ENCODE measurements around the gene CPNE5. TPM values are rescaled to one million over a fixed set of nuclear protein-coding genes. Genes with fewer than 3 reads are reported as not detected.

Gene CPNE5
- 1 to 10 TPM; 1.2 to 8.5 (median 2.0) TPM for total RNA-seq
- 25.0 TPM for total RNA-seq (2013)

DNA sequence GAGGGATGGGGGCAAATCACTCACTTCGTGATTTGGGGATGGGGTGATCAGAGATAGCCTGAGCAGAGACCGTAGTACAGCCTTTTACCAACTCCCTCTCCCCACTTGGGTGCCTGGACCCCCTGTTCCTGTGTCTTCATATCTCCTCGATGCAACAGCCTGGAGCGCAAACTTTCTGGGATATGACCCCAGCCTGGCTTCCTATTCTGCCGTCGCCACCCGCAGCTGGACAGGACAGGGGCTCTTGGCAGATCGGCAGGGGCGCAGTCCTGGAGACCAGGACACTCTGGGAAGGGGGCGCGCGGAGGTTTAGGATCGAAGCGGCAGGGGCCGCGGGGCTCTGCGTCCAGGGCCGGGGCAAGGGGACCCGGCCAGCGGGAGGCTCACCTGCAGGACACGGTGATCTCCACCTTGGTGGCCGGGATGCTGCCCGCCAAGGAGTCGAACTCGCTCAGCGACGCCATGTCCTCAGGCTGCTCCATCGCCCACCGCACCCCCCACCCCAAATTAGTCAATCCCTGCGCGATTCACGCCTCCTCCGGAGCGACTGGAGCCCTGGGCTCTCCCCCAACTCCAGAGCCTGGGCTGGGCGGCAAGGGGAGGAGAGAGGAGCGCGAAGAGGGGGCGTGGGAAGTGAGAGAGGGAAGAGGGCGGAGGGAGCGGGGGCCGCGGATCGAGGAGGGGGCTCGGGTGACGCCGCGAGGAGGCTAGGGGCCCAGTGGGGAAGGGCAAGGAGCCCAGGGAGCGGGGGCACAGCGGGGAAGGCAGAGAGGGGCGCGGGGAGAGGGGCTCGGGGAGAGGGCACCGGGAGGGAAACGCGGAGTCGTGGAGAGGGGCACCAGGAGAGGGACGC is at the start of gene CPNE5:
Gene CPNE5, minus strand, starts transcription at position 549 of the 853 bp plus-strand sequence. Its CDS starts 67 bp downstream, at position 482.
- Histone ChIP-seq H3K36me3 (ENCODE audit: control insufficient read depth, insufficient read depth, low read length) (no peaks in the 10 kb centered on the region), H3K27me3 (ENCODE audit: control insufficient read depth, insufficient read depth, low read length) (peaks cover 29% of the 10 kb centered on the region), H3K4me3 (ENCODE audit: low read length) (peak within 1 kb of the TSS; percentile 21), H3K27ac (ENCODE audit: low read length) (no peak within 1 kb of the TSS), H3K4me1 (ENCODE audit: control insufficient read depth, insufficient read depth, low read length) (peaks cover 22% of the 10 kb centered on the region), H3K9me3 (ENCODE audit: control insufficient read depth, insufficient read depth, low read length) (no peaks in the 10 kb centered on the region)
- peaks cover 6 to 21% of the 10 kb centered on the region in 2 donors for H3K4me1 Mint-ChIP-seq
- H3K36me3 Mint-ChIP-seq: no peaks in the 10 kb centered on the region
- ATAC-seq (no peak), DNase-seq (no peak)
- H3K27ac Mint-ChIP-seq: peak within 1 kb of the TSS in 1 of 2 donors; percentile 40
- WGBS (ENCODE audit: insufficient coverage): 9% methylated on average over 56 of the region's 57 CpGs
- H3K9me3 Mint-ChIP-seq: no peaks in the 10 kb centered on the region
- H3K27me3 Mint-ChIP-seq (ENCODE audit: low read depth in 2 of 2): peaks cover 35 to 41% of the 10 kb centered on the region in 2 donors
- TF ChIP-seq CTCF (IDR thresholded peaks at IDR 0.05): no peak
- intact Hi-C loops (cut with micrococcal nuclease): no loop called here
- H3K4me3 Mint-ChIP-seq: peak within 1 kb of the TSS; percentile 74

DNA sequence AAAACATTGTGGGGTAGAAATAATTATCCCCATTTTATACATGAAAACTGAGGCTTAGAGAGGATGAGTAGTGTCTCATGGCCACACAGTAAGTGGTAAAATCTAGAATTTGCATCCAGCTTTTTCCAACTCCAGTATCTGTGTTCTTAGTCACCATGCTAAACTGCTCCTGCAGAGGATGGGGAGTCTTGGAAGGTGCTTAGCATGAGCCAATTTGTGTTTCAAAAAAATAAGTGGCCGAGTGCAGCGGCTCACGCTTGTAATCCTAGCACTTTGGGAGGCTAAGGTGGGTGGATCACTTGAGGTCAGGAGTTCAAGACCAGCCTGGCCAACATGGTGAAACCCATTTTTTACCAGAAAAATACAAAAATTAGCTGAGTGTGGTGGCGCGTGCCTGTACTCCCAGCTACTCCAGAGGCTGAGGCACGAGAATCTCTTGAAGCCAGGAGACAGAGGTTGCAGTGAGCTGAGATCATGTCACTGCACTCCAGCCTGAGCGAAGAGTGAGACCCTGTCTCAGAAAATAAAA is 48.9 kb upstream of the CPNE5 start:
- H3K27ac ChIP-seq (ENCODE audit: low read length): no peak overlapping the region
- no peak for ATAC-seq
- no peak for TF ChIP-seq CTCF (IDR thresholded peaks at IDR 0.05)
- no peaks in the 10 kb centered on the region for H3K27me3 ChIP-seq (ENCODE audit: control insufficient read depth, insufficient read depth, low read length)
- H3K27me3 Mint-ChIP-seq (ENCODE audit: low read depth in 2 of 2): no peaks in the 10 kb centered on the region
- peaks cover 7% of the 10 kb centered on the region for H3K4me1 ChIP-seq (ENCODE audit: control insufficient read depth, insufficient read depth, low read length)
- H3K36me3 ChIP-seq (ENCODE audit: control insufficient read depth, insufficient read depth, low read length): peaks cover 3% of the 10 kb centered on the region
- no peaks in the 10 kb centered on the region for H3K9me3 Mint-ChIP-seq
- H3K4me3 Mint-ChIP-seq: no peak overlapping the region
- no peaks in the 10 kb centered on the region for H3K9me3 ChIP-seq (ENCODE audit: control insufficient read depth, insufficient read depth, low read length)
- intact Hi-C loops (cut with micrococcal nuclease): no loop called here
- DNase-seq: no peak
- H3K27ac Mint-ChIP-seq: peak overlapping the region in 1 of 2 donors; percentile 9
- WGBS (ENCODE audit: insufficient coverage): 97% methylated on average over 7 of the region's 7 CpGs
- H3K36me3 Mint-ChIP-seq: no peaks in the 10 kb centered on the region
- no peak overlapping the region for H3K4me3 ChIP-seq (ENCODE audit: low read length)
- peaks cover 28 to 33% of the 10 kb centered on the region in 2 donors for H3K4me1 Mint-ChIP-seq

DNA sequence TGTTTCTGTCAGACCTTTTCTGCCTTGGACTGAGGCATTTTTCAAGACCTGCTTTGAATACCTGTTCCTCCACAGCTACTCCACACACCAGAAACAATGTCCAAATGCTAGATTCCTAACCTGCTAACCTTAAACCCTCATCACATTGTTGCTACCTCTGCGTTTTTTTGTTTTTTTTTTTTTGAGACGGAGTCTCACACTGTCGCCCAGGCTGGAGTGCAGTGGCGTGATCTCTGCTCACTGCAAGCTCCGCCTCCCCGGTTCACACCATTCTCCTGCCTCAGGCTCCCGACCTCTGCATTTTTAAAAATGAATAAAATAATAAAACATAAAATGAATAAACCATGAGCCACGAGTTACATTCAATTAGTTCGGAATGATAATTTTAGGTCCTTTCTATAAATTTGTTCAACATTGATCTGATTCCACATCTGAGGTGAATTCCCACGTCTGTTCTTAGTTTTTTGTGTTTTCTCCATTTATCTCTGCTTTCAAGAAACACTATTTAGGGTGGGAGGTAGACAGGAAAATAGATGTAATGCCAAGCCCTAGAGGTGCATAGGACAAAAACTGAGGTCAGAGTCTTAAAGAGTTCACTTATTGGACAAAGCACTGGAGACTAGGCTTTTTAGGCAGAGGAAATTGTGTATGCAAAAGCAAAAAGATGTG is 47.8 kb upstream of the CPNE5 start:
- intact Hi-C loops (cut with micrococcal nuclease): no loop called here
- no peak overlapping the region for H3K27ac ChIP-seq (ENCODE audit: low read length)

More for the DNA sequence above, 47.8 kb upstream of the CPNE5 start:
- H3K27me3 ChIP-seq (ENCODE audit: control insufficient read depth, insufficient read depth, low read length): no peaks in the 10 kb centered on the region
- Mint-ChIP-seq H3K27ac (peak overlapping the region; percentile 89 to 91), H3K4me3 (peak overlapping the region; percentile 93), H3K36me3 (no peaks in the 10 kb centered on the region), H3K27me3 (ENCODE audit: low read depth in 2 of 2) (no peaks in the 10 kb centered on the region), H3K4me1 (peaks cover 28 to 33% of the 10 kb centered on the region in 2 donors), H3K9me3 (no peaks in the 10 kb centered on the region)
- 98% methylated on average over 4 of the region's 10 CpGs for WGBS (ENCODE audit: insufficient coverage)
- H3K9me3 ChIP-seq (ENCODE audit: control insufficient read depth, insufficient read depth, low read length): no peaks in the 10 kb centered on the region
- no peak for DNase-seq
- TF ChIP-seq CTCF (IDR thresholded peaks at IDR 0.05): no peak
- peaks cover 7% of the 10 kb centered on the region for H3K4me1 ChIP-seq (ENCODE audit: control insufficient read depth, insufficient read depth, low read length)
- H3K4me3 ChIP-seq (ENCODE audit: low read length): no peak overlapping the region
- no peaks in the 10 kb centered on the region for H3K36me3 ChIP-seq (ENCODE audit: control insufficient read depth, insufficient read depth, low read length)
- no peak for ATAC-seq

Measured in natural killer cell (primary cell).